Measurements from ENCODE around the gene FGF21. TPM values are rescaled to one million over a fixed set of nuclear protein-coding genes. Genes with fewer than 3 reads are reported as not detected.

Gene FGF21
- 0.39 TPM in 1 of 2 replicates, not detected in the other for total RNA-seq

GRCh38 chr19:48755084-48755641 lies at the start of gene FGF21:
TSS of gene FGF21 (plus strand) at chr19:48755524. CDS start at chr19:48756237, 713 bp downstream.

GRCh38 chr19:48719263-48720171 lies 35.8 kb upstream of the FGF21 start, which contains the start of gene MAMSTR:
TSS of gene MAMSTR (minus strand) at chr19:48719725. CDS start at chr19:48719031, 694 bp downstream.

GRCh38 chr19:48740164-48740972 lies 15.0 kb upstream of the FGF21 start, which contains the start of gene RASIP1:
TSS of gene RASIP1 (minus strand) at chr19:48740610. CDS start at chr19:48740282, 328 bp downstream.

GRCh38 chr19:48746738-48747575 lies 8.4 kb upstream of the FGF21 start, which contains the start of gene IZUMO1:
TSS of gene IZUMO1 (minus strand) at chr19:48746909. CDS start at chr19:48745859, 1,050 bp downstream.

GRCh38 chr19:48752496-48753365 lies 2.6 kb upstream of the FGF21 start, which contains the start of gene FUT1:
TSS of gene FUT1 (minus strand) at chr19:48752641. CDS start at chr19:48751281, 1,360 bp downstream.

Small RNA genes within 50 kb of the gene (small RNA-seq; reads per million reads assigned to genes)
- gene RNU6-317P, result not detected

Other genes starting within 250 kb of the FGF21 start
- 2.1 and 2.7 TPM in 2 replicates for gene LMTK3, start 243.7 kb upstream of the FGF21 start, total RNA-seq
- 0.54 and 0.79 TPM in 2 replicates for gene SULT2B1, start 203.4 kb upstream of the FGF21 start, total RNA-seq
- gene SPACA4, start 148.8 kb upstream of the FGF21 start, total RNA-seq, result not detected in 2 replicates
- 0.43 and 1.2 TPM in 2 replicates for gene FAM83E, start 140.4 kb upstream of the FGF21 start, total RNA-seq
- gene RPL18, start 136.3 kb upstream of the FGF21 start, total RNA-seq, result 1,714 and 1,895 TPM in 2 replicates
- 8.2 and 9.2 TPM in 2 replicates for gene SPHK2, start 136.0 kb upstream of the FGF21 start, total RNA-seq
- 2.1 and 5.5 TPM in 2 replicates for gene DBP, start 118.1 kb upstream of the FGF21 start, total RNA-seq
- gene CA11, start 109.3 kb upstream of the FGF21 start, total RNA-seq, result 0.11 and 5.9 TPM in 2 replicates
- gene NTN5, start 82.5 kb upstream of the FGF21 start, total RNA-seq, result 0.11 and 0.39 TPM in 2 replicates
- gene FUT2, start 59.6 kb upstream of the FGF21 start, total RNA-seq, result under 0.01 TPM in 1 of 2 replicates, not detected in the other
- 1.3 and 2.4 TPM in 2 replicates for gene MAMSTR, start 35.8 kb upstream of the FGF21 start, total RNA-seq
- 2.7 and 4.2 TPM in 2 replicates for gene RASIP1, start 14.9 kb upstream of the FGF21 start, total RNA-seq
- 0.39 TPM in 1 of 2 replicates, not detected in the other for gene IZUMO1, start 8.6 kb upstream of the FGF21 start, total RNA-seq
- gene FUT1, start 2.9 kb upstream of the FGF21 start, total RNA-seq, result 0.39 and 1.5 TPM in 2 replicates
- gene BCAT2, start 55.5 kb downstream of the FGF21 start, total RNA-seq, result 15.7 and 22.6 TPM in 2 replicates
- gene HSD17B14, start 81.0 kb downstream of the FGF21 start, total RNA-seq, result 3.8 and 20.4 TPM in 2 replicates
- gene PLEKHA4, start 113.1 kb downstream of the FGF21 start, total RNA-seq, result 1.2 and 3.9 TPM in 2 replicates
- gene PPP1R15A, start 116.9 kb downstream of the FGF21 start, total RNA-seq, result 28.7 and 75.8 TPM in 2 replicates
- 0.22 and 0.79 TPM in 2 replicates for gene TULP2, start 143.2 kb downstream of the FGF21 start, total RNA-seq
- gene NUCB1, start 144.8 kb downstream of the FGF21 start, total RNA-seq, result 169 and 326 TPM in 2 replicates
- gene DHDH, start 178.2 kb downstream of the FGF21 start, total RNA-seq, result 1.2 TPM in 1 of 2 replicates, not detected in the other
- gene BAX, start 199.4 kb downstream of the FGF21 start, total RNA-seq, result 41.6 and 99.3 TPM in 2 replicates
- 1,769 and 2,040 TPM in 2 replicates for gene FTL, start 209.8 kb downstream of the FGF21 start, total RNA-seq
- 66.0 and 128 TPM in 2 replicates for gene GYS1, start 237.8 kb downstream of the FGF21 start, total RNA-seq
- gene RUVBL2, start 238.4 kb downstream of the FGF21 start, total RNA-seq, result 108 and 286 TPM in 2 replicates

Measured in placental epithelial cell (primary cell).